Suppressor macrophage treated with lipopolysaccharide for 4 hours (primary cell): Measurements from ENCODE around the gene RHOF.
"Not testable (repeated sequence)": the region's sequence is repeated elsewhere in the genome, so short reads cannot be mapped to it uniquely, and the experiment has no call there.

Source experiments
- DNase-seq: peaks from one replicate; pipeline ENCODE4 v3.0.0-alpha.2; 2020

Gene RHOF

GRCh38 chr12:121790785-121791184, 2.7 kb downstream of the RHOF start:
- DNase-seq, result not testable (repeated sequence)

- DNase-seq, result peak; percentile 84
Measured at GRCh38 chr12:121789800-121790728, 3.4 kb downstream of the RHOF start.

DNA sequence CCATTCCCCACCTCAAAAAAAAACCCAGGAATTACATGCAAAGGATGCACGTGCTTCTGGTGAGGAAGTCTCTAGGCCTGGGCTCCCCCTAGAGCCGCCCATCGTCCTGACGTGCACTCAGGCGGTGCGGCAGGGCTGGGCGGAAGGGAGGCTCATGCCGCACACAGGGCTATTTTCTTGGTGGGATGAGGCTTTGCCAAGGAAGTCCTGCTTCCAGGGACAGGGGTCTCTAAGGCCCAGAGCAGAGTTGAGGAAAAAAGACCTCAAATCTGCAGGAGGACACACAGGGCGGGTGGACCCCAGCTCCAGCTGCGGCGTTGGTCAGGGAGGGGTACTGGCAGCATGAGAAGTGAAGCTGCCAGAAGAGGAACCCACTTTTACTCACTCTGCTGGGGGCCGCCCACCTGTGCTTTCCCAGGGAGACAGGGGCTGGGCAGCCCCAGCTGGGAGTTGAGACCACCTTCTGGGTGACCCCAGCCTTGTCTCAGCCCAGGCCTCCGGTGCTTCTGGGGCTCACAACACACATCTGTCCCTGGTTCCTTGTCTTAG, 4.2 kb downstream of the RHOF start:
- DNase-seq, result peak; percentile 84

DNA sequence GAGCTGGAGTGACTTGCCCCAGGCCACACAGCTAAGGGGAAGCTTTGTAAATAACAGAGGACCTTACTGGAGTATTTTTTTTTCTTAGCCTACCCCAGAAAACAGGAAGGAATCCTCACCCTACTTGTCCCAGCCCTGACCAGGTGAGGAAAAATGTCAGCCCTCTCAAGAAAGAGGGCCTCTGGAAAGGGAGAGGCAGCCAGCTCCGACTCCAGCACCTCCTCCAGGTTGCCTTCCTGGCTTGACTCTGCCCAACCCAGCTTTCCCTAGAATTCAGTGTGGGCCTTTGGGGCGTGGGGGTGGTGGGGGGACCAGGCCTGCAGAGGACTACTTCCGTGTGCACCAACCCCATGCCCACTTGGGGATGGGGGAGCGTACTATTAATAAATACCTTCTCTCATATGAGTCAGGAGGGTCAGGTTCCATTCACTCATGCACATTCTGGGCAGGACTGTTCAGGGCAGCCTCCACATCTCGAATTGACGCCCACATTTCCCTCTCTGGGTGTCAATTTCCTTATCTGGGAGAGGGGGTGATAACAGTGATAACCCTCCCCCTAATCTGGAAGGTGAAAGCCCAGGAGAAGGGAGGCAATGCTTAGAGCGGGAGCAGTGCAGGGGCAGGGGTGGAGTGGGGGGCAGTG, 5.2 kb downstream of the RHOF start:
- DNase-seq, result no peak

DNA sequence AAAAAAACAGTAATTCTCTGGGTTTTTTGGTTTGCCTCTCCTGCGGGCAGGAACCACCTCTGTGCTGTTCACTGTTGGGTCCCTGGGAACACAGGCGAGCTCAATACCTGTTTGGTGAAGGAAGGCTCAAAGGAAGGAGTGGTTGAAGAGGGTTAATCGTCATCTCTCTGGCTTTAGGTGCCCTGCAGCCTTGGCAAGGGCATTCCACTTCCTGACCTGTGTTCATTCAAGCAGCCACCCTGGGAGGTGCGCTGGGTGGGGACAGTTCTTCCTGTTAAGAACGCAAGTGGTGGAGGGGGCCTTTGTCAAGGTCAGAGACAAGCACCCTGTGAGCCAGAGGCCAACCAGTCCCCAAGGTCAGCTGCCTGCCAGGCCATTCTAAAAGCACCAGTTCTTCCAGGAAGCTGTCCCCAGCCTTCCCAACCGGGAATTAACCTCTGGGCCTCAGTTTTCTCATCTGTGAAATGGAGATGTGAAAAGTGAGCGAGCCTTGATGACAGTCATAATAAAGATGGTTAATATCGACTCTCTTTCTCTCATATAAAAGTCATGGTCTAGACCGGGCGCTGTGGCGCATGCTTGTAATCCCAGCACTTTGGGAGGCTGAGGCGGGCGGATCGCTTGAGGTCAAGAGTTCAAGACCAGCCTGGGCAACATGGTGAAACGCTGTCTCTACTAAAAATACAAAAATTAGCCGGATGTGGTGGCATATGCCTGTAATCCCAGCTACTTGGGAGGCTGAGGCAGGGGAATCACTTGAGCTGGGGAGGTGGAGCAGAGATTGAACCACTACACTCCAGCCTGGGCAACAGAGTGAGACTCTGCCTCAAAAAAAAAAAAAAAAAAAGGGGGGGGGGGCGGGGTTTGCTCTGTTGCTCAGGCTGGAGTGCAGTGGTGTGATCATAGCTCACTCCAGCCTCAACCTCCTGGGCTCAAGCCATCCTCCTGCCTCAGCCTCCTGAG, 6.1 kb downstream of the RHOF start:
- DNase-seq, result no peak

- DNase-seq, result peak; percentile 80
Measured at GRCh38 chr12:121786440-121786825, 7.1 kb downstream of the RHOF start.

DNA sequence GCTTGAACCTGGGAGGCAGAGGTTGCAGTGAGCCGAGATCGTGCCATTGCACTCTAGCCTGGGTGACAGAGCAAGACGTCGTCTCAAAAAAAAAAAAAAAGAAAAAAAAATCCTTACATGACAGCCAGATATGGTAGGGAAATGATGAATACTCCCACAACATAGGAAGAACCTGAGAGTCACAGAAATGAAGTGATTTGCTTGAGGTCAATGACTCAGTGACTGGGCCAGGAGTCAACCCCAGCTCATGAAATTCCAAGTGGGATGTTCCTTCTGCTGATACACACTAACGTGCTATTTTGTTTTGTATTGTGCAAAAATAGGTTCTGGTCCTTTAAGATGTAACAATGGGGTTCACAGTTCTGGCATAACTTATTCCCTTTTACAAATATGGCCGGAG, 9.0 kb downstream of the RHOF start:
- peak; percentile 89 for DNase-seq

DNA sequence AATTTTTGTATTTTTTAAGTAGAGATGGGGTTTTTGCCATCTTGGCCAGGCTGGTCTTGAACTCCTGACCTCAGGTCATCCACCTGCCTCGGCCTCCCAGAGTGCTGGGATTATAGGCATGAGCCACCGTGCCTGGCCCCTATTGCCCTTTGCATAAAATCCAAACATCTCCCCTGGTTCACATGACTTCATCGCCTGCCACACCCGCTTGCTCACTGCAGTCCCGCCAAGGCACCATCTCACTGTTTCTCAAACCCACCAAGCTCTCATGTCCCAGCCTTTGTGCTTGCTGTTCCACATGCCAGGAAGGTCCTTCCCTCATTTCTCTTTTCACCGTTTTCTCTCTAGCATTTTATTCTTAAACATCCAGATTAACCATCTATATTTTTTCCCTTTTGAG, 9.7 kb downstream of the RHOF start:
- DNase-seq, result peak; percentile 45

- peak; percentile 71 for DNase-seq
Measured at GRCh38 chr12:121781998-121782979, 11.2 kb downstream of the RHOF start.

DNA sequence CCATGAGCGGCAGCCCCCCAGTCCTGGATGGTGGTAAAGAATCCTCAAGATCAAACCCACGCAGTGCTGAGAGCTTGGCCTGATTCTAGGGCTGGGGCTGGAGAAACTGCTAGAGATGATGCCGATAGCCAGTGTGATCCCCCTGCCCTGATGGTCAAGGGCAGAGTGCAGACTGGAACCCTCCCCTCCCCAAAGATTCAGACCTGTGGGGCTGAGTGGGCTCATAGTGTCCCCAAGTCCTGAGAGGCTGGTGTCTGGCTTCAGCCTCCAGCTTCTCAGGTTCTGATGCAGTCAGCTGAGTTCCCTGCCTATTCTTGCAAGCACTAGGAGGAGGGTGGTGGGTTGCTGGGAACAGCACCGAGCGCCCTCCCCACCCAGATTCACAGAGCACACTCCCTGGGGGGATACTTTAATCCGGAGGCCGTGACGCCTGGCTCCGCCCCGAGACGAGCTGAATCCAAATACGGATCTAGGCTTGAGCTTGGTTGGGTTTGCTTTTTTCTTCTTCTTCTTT, 11.9 kb downstream of the RHOF start:
- no peak for DNase-seq

DNA sequence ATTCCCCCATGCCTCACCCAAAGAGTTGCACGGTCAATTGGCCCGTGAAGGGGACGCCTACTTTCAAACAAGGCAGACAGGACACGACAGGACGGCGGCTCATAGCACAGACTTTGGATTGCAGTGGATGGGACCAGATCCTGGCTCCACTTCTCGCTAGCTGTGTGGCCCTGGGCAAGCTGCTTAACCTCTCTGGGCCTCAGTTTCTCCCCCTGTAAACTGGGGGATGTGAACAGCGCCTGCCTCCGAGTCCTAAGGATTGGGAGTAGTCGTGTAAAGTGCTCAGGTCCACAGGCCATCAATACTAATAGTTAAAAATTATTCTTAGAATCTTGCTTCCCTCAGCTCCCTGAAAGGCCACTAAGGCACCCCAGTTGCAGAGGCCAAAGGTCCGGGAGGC, 13.1 kb downstream of the RHOF start:
- DNase-seq, result no peak

- DNase-seq, result no peak
Measured at GRCh38 chr12:121779422-121779895, 14.0 kb downstream of the RHOF start.

DNA sequence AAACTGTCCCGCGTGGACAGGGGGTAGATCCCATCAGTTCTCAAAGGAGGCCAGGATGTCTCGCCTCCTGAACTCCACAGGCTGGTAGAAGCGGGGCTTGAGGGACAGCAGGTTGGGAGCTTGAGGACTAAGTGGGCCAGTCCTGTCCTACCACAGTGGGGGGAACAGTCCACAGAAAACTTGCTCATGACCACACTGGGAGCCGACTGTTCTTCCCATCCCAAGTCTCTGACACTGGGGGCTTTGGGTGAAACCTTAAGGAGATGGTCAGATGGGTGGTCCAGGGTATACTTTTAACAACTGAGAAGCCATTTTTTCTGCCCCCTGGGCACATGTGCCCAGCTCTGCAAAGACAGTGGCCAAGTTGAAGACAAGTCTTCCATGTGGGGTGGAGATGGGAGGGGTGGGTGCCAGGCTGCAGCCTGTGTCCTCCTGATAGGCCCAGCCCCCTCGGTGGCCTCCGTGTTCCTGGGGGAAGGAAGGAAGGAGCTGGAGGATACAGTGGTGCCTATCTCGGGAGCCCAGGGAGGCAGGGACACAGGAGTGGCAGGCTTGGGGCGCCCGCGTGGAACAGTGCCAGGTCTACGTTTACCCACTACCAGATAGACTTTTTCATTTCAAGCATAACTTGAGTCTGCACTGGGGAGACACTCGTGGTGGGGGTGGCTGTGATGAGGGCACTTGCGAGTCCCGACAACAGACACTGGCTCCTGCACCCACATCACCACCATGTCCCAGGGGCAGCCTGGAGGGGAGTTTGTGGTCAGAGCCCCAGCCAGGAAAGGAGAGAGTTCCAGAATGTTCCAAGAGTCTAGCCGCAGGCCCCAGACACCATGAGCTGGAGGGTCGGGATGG, 14.7 kb downstream of the RHOF start:
- no peak for DNase-seq

DNA sequence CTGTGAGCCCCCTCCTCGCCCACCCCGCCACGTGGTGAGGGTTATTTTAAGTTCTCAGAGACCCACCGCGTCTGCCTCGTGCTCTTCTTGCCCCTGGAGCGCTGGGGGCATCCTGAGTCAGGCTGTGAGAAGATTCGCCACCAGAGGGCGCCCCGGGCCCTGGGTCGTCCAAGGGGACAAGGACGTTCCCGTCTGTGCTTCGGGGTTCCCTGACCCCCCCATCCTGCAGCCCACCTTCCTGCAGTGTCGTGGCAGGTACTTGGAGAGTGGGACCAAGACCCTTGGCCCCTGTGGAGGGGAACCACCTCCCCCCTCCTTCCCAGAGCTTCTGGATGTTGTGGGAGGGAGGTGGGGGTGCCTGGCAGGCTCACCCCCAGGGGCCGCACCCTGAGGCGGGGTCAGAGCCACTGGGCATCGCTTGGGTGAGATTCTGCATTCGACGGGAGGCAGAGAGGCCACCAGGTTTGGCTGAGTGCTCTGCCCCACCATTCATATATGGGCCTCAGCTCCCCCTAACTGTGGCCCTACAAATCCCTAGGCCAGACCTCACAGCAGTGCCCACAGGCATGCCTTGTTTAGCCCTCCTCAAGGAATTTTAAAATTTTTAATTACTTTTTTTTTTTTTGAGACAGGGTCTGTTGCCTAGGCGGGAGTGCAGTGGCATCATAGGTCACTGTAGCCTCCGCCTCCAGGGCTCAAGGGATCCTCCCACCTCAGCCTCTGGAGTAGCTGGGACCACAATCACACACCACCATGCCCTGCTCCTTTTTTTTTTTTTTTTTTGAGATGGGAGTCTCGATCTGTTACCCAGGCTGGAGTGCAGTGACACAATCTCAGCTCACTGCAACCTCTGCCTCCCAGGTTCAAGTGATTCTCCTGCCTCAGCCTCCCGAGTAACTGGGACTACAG, 17.0 kb downstream of the RHOF start:
- peak; percentile 89 for DNase-seq

DNA sequence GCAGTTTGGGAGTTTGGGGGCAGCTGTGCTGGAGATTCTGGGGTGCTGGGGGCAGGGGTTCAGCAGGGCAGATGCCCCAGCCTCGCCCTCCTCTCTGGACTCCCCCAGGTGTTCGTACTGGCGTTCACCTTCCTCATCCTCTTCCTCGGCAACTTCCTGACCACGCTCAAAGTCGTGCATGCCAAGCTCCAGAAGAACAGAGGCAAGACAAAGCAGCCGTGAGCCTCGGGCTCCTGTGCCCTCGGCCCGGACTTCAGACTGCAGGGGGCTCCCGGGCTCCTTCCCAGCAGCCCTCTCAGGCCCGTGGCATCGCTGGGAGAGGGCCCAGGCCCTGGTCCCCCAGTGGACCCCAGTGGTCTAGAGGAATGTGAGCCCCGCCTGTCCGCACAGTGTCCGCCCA, 18.0 kb downstream of the RHOF start:
- DNase-seq, result no peak

- no peak for DNase-seq
Measured at GRCh38 chr12:121774968-121775474, 18.5 kb downstream of the RHOF start.

- peak; percentile 70 for DNase-seq
Measured at GRCh38 chr12:121773011-121773777, 20.3 kb downstream of the RHOF start.
